ENCODE results near the gene VTI1A.

Gene VTI1A

GRCh38 chr10:112503643-112504042, 56.6 kb downstream of the VTI1A start:
- DNase-seq (ENCODE audit: low read depth in 3 of 3, low spot score in 1 of 3) = no peak

GRCh38 chr10:112507046-112507445, 60.0 kb downstream of the VTI1A start:
- no peak for DNase-seq (ENCODE audit: low read depth in 3 of 3, low spot score in 1 of 3)

GRCh38 chr10:112507988-112508387, 61.0 kb downstream of the VTI1A start:
- no peak for DNase-seq (ENCODE audit: low read depth in 3 of 3, low spot score in 1 of 3)

GRCh38 chr10:112509558-112510291, 62.7 kb downstream of the VTI1A start:
- DNase-seq (ENCODE audit: low read depth in 3 of 3, low spot score in 1 of 3) = no peak

GRCh38 chr10:112510384-112510783, 63.4 kb downstream of the VTI1A start:
- DNase-seq (ENCODE audit: low read depth in 3 of 3, low spot score in 1 of 3) = no peak

- DNase-seq (ENCODE audit: low read depth in 3 of 3, low spot score in 1 of 3) = no peak
Measured at GRCh38 chr10:112512294-112512693, 65.3 kb downstream of the VTI1A start.

- no peak for DNase-seq (ENCODE audit: low read depth in 3 of 3, low spot score in 1 of 3)
Measured at GRCh38 chr10:112515126-112515525, 68.1 kb downstream of the VTI1A start.

- DNase-seq (ENCODE audit: low read depth in 3 of 3, low spot score in 1 of 3) = no peak
Measured at GRCh38 chr10:112515852-112516251, 68.8 kb downstream of the VTI1A start.

- DNase-seq (ENCODE audit: low read depth in 3 of 3, low spot score in 1 of 3) = no peak
Measured at GRCh38 chr10:112517451-112517862, 70.4 kb downstream of the VTI1A start.

- no peak for DNase-seq (ENCODE audit: low read depth in 3 of 3, low spot score in 1 of 3)
Measured at GRCh38 chr10:112519133-112519761, 72.2 kb downstream of the VTI1A start.

GRCh38 chr10:112520914-112521313, 73.9 kb downstream of the VTI1A start:
- no peak for DNase-seq (ENCODE audit: low read depth in 3 of 3, low spot score in 1 of 3)

GRCh38 chr10:112524641-112525040, 77.6 kb downstream of the VTI1A start:
- no peak for DNase-seq (ENCODE audit: low read depth in 3 of 3, low spot score in 1 of 3)

- DNase-seq (ENCODE audit: low read depth in 3 of 3, low spot score in 1 of 3) = no peak
Measured at GRCh38 chr10:112525200-112525599, 78.2 kb downstream of the VTI1A start.

GRCh38 chr10:112526139-112526538, 79.1 kb downstream of the VTI1A start:
- DNase-seq (ENCODE audit: low read depth in 3 of 3, low spot score in 1 of 3) = no peak

- no peak for DNase-seq (ENCODE audit: low read depth in 3 of 3, low spot score in 1 of 3)
Measured at GRCh38 chr10:112526906-112527305, 79.9 kb downstream of the VTI1A start.

GRCh38 chr10:112528235-112528634, 81.2 kb downstream of the VTI1A start:
- no peak for DNase-seq (ENCODE audit: low read depth in 3 of 3, low spot score in 1 of 3)

GRCh38 chr10:112531421-112531820, 84.4 kb downstream of the VTI1A start:
- DNase-seq (ENCODE audit: low read depth in 3 of 3, low spot score in 1 of 3) = no peak

GRCh38 chr10:112532189-112532588, 85.2 kb downstream of the VTI1A start:
- no peak for DNase-seq (ENCODE audit: low read depth in 3 of 3, low spot score in 1 of 3)

GRCh38 chr10:112532956-112533355, 85.9 kb downstream of the VTI1A start:
- DNase-seq (ENCODE audit: low read depth in 3 of 3, low spot score in 1 of 3) = no peak

- DNase-seq (ENCODE audit: low read depth in 3 of 3, low spot score in 1 of 3) = no peak
Measured at GRCh38 chr10:112533916-112534315, 86.9 kb downstream of the VTI1A start.

- DNase-seq (ENCODE audit: low read depth in 3 of 3, low spot score in 1 of 3) = no peak
Measured at GRCh38 chr10:112535531-112535951, 88.5 kb downstream of the VTI1A start.

GRCh38 chr10:112536663-112537062, 89.6 kb downstream of the VTI1A start:
- no peak for DNase-seq (ENCODE audit: low read depth in 3 of 3, low spot score in 1 of 3)

- no peak for DNase-seq (ENCODE audit: low read depth in 3 of 3, low spot score in 1 of 3)
Measured at GRCh38 chr10:112538168-112538567, 91.2 kb downstream of the VTI1A start.

Measured in stimulated activated CD4-positive, alpha-beta T cell treated with anti-CD3 and anti-CD28 coated beads, TNF-alpha, amount 100 ng/mL, for 1 hour (primary cell).